H9 (cell line): ENCODE results near the gene ZNF469. TPM values are rescaled to one million over a fixed set of nuclear protein-coding genes. Genes with fewer than 3 reads are reported as not detected.

Experiments
- DNase-seq: peaks from one replicate; pipeline ENCODE4 v3.0.0-alpha.2; 2017
- H2AFZ ChIP-seq: one replicate; pipeline ENCODE4 v1.6.1; 2013; ENCODE audit warnings: mild to moderate bottlenecking, low read length, control low read depth, moderate library complexity
- H2AK5ac ChIP-seq: 2 replicates; pipeline ENCODE4 v1.6.1; 2013; ENCODE audit warnings: low read length, control low read depth, mixed read lengths; ENCODE audit not compliant: insufficient read length
- H2BK120ac ChIP-seq: one replicate; pipeline ENCODE4 v1.6.1; 2013; ENCODE audit warnings: low read depth, mild to moderate bottlenecking, low read length, control low read depth, inconsistent platforms; ENCODE audit not compliant: poor library complexity, severe bottlenecking
- H2BK12ac ChIP-seq: 2 replicates; pipeline ENCODE4 v1.6.1; 2013; ENCODE audit warnings: low read length, control low read depth, mixed read lengths, low read depth; ENCODE audit not compliant: insufficient read length
- H2BK15ac ChIP-seq: 2 replicates; pipeline ENCODE4 v1.6.1; 2013; ENCODE audit warnings: low read depth, low read length, control low read depth
- H2BK20ac ChIP-seq: one replicate; pipeline ENCODE4 v1.6.1; 2013; ENCODE audit warnings: low read depth, mild to moderate bottlenecking, low read length, control low read depth, inconsistent platforms; ENCODE audit not compliant: poor library complexity, severe bottlenecking
- H2BK5ac ChIP-seq: 2 replicates; pipeline ENCODE4 v1.6.1; 2013; ENCODE audit warnings: low read length, control low read depth, mixed read lengths; ENCODE audit not compliant: insufficient read length
- H3K14ac ChIP-seq: 2 replicates; pipeline ENCODE4 v1.6.1; 2013; ENCODE audit warnings: low read length, control low read depth; ENCODE audit not compliant: insufficient read depth
- H3K18ac ChIP-seq: 2 replicates; pipeline ENCODE4 v1.6.1; 2013; ENCODE audit warnings: low read depth, mild to moderate bottlenecking, mixed read lengths, low read length, control low read depth; ENCODE audit not compliant: insufficient read length
- H3K23ac ChIP-seq: 2 replicates; pipeline ENCODE4 v1.6.1; 2013; ENCODE audit warnings: low read length, control low read depth, mixed read lengths, low read depth; ENCODE audit not compliant: insufficient read length
- H3K23me2 ChIP-seq: 2 replicates; pipeline ENCODE4 v1.6.1; 2013; ENCODE audit warnings: low read depth, mild to moderate bottlenecking, mixed read lengths, low read length, control low read depth; ENCODE audit not compliant: insufficient read length, poor library complexity, severe bottlenecking
- H3K27ac ChIP-seq: 2 replicates; pipeline ENCODE4 v1.5.1; 2013; ENCODE audit warnings: low read length, control low read depth, mixed read lengths, low read depth; ENCODE audit not compliant: insufficient read length
- H3K27me3 ChIP-seq: 2 replicates; pipeline ENCODE4 v1.6.1; 2013; ENCODE audit warnings: low read length, control low read depth, inconsistent platforms; ENCODE audit not compliant: insufficient read depth
- H3K4ac ChIP-seq: 2 replicates; pipeline ENCODE4 v1.6.1; 2013; ENCODE audit warnings: low read depth, mild to moderate bottlenecking, control low read depth, inconsistent platforms, low read length, moderate library complexity
- H3K4me1 ChIP-seq: 2 replicates; pipeline ENCODE4 v1.6.1; 2013; ENCODE audit warnings: low read length, control low read depth, inconsistent platforms; ENCODE audit not compliant: insufficient read depth
- H3K4me2 ChIP-seq: 2 replicates; pipeline ENCODE4 v1.6.1; 2013; ENCODE audit warnings: low read length, control low read depth, mixed read lengths; ENCODE audit not compliant: insufficient read length, insufficient read depth
- H3K56ac ChIP-seq: 2 replicates; pipeline ENCODE4 v1.6.1; 2013; ENCODE audit warnings: low read depth, mild to moderate bottlenecking, mixed read lengths, low read length, control low read depth; ENCODE audit not compliant: insufficient read length
- H3K79me1 ChIP-seq: 2 replicates; pipeline ENCODE4 v1.6.1; 2013; ENCODE audit warnings: low read depth, mild to moderate bottlenecking, moderate library complexity, low read length, control low read depth, inconsistent platforms; ENCODE audit not compliant: insufficient read depth, poor library complexity, severe bottlenecking
- H3K79me2 ChIP-seq: 2 replicates; pipeline ENCODE4 v1.6.1; 2013; ENCODE audit warnings: low read length, control low read depth, inconsistent platforms; ENCODE audit not compliant: insufficient read depth
- H3K9ac ChIP-seq: 2 replicates; pipeline ENCODE4 v1.6.1; 2013; ENCODE audit warnings: low read length, control low read depth, mixed read lengths; ENCODE audit not compliant: insufficient read length; ENCODE audit errors: extremely low read depth
- H3K9me3 ChIP-seq: one replicate; pipeline ENCODE4 v1.6.1; 2013; ENCODE audit warnings: low read depth, low read length, inconsistent platforms; ENCODE audit not compliant: control insufficient read depth
- H3T11ph ChIP-seq: one replicate; pipeline ENCODE4 v1.6.1; 2013; ENCODE audit warnings: mild to moderate bottlenecking, low read length, control low read depth, inconsistent platforms
- H4K20me1 ChIP-seq: one replicate; pipeline ENCODE4 v1.6.1; 2013; ENCODE audit not compliant: control insufficient read depth, insufficient read length, insufficient read depth
- H4K5ac ChIP-seq: 2 replicates; pipeline ENCODE4 v1.6.1; 2013; ENCODE audit warnings: low read depth, mild to moderate bottlenecking, mixed read lengths, low read length, control low read depth; ENCODE audit not compliant: insufficient read length
- H4K8ac ChIP-seq: replicated peaks from 2 replicates; pipeline ENCODE4 v1.6.1; 2013; ENCODE audit warnings: low read length, control low read depth, mixed read lengths, low read depth; ENCODE audit not compliant: insufficient read length
- H4K91ac ChIP-seq: 2 replicates; pipeline ENCODE4 v1.6.1; 2013; ENCODE audit warnings: low read depth, mild to moderate bottlenecking, moderate library complexity, mixed read lengths, low read length, control low read depth; ENCODE audit not compliant: insufficient read length
- H3K27ac Mint-ChIP-seq, 3 experiments: 2 replicates in 2 of 3; 3 replicates in 1 of 3; pipeline ENCODE4 v1.8.0; 2020 to 2021; ENCODE audit warnings: mixed read lengths in 3 of 3, mild to moderate bottlenecking in 1 of 3, moderate library complexity in 1 of 3
- H3K27me3 Mint-ChIP-seq: 2 replicates; pipeline ENCODE4 v1.8.0; 2021; ENCODE audit warnings: low read depth, mild to moderate bottlenecking, moderate library complexity, mixed read lengths
- H3K36me3 Mint-ChIP-seq, 3 experiments: 2 replicates in 2 of 3; 3 replicates in 1 of 3; pipeline ENCODE4 v1.8.0; 2020 to 2021; ENCODE audit warnings: low read depth in 3 of 3, mixed read lengths in 3 of 3; ENCODE audit not compliant: insufficient read depth in 1 of 3
- H3K4me1 Mint-ChIP-seq, 2 experiments: 2 replicates each; pipeline ENCODE4 v1.8.0; 2020; ENCODE audit warnings: mixed read lengths in 2 of 2
- H3K4me3 Mint-ChIP-seq, 2 experiments: 2 replicates in 1 of 2; 3 replicates in 1 of 2; pipeline ENCODE4 v1.8.0; 2020 to 2021; ENCODE audit warnings: mild to moderate bottlenecking in 2 of 2, mixed read lengths in 2 of 2, moderate library complexity in 1 of 2
- H3K9me3 Mint-ChIP-seq, 2 experiments: 2 replicates in 1 of 2; 3 replicates in 1 of 2; pipeline ENCODE4 v1.8.0; 2020; ENCODE audit warnings: mild to moderate bottlenecking in 2 of 2, mixed read lengths in 2 of 2, moderate library complexity in 1 of 2
- WGBS: extraction: QIAGEN DNeasy Blood & Tissue Kit; methylation state at CpG from one replicate; pipeline ENCODE4 v1.1.7; 2013; ENCODE audit warnings: missing lambda C conversion rate, low lambda C conversion rate, mixed read lengths; ENCODE audit not compliant: insufficient read length; ENCODE audit errors: extremely low coverage; 5-methylcytosine and 5-hydroxymethylcytosine counted together
- total RNA-seq: library from RNA; stranded (reverse); gene quantifications from 2 replicates; pipeline ENCODE4 v1.2.1, GENCODE V29; 2021
- TF ChIP-seq, protein P1 (sequence below): fragments of 200-600 bp; sonication (generic); conservative IDR thresholded peaks from 3 replicates; pipeline ENCODE4 v1.8.0; 2021; ENCODE audit warnings: antibody characterized with exemption, mild to moderate bottlenecking

Gene ZNF469
- total RNA-seq, 1 experiment from 2014 or later, result 4.4 TPM

DNA sequence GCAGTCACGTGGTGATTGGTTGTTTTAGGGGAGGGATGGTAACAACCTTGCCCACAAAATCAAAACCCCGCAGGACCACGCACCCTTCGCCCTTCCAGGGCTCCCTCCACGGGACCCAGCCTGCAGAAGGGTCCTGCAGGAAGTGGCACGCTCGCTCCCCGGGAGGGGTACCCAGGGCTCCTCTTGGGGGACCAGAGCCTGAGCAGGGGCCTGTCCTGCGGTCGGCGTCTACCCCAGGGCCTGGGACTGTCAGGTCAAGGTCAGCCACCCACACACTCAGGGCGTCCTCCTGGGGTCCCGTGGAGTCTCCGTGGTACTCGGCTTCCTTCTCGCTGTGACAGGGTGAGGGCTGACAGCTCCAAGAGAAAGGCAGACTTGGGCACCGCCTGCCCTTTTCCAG is 33.9 kb downstream of the ZNF469 start:
- Histone ChIP-seq H4K20me1 (no peaks in the 10 kb centered on the region), H2BK120ac (no peak overlapping the region), H3T11ph (no peak overlapping the region), H2BK20ac (no peak overlapping the region), H3K9ac (no peak overlapping the region), H4K8ac (no peak overlapping the region), H3K27ac (no peak overlapping the region), H2BK5ac (no peak overlapping the region), H3K4ac (no peak overlapping the region), H3K4me1 (no peaks in the 10 kb centered on the region), H3K18ac (no peak overlapping the region), H3K27me3 (no peaks in the 10 kb centered on the region), H2BK15ac (no peak overlapping the region), H2AK5ac (no peak overlapping the region), H3K4me2 (no peak overlapping the region), H3K14ac (no peak overlapping the region), H3K23ac (no peak overlapping the region), H3K56ac (no peak overlapping the region), H3K23me2 (no peaks in the 10 kb centered on the region), H2AFZ (no peak overlapping the region), H3K79me2 (no peaks in the 10 kb centered on the region), H2BK12ac (no peak overlapping the region), H4K91ac (no peak overlapping the region), H4K5ac (no peak overlapping the region), H3K79me1 (no peaks in the 10 kb centered on the region), H3K9me3 (no peaks in the 10 kb centered on the region)
- no peaks in the 10 kb centered on the region for H3K4me1 Mint-ChIP-seq
- DNase-seq, result no peak
- no peak overlapping the region for H3K27ac Mint-ChIP-seq
- H3K9me3 Mint-ChIP-seq, result no peaks in the 10 kb centered on the region
- no peak overlapping the region for H3K4me3 Mint-ChIP-seq
- TF ChIP-seq, protein P1, sequence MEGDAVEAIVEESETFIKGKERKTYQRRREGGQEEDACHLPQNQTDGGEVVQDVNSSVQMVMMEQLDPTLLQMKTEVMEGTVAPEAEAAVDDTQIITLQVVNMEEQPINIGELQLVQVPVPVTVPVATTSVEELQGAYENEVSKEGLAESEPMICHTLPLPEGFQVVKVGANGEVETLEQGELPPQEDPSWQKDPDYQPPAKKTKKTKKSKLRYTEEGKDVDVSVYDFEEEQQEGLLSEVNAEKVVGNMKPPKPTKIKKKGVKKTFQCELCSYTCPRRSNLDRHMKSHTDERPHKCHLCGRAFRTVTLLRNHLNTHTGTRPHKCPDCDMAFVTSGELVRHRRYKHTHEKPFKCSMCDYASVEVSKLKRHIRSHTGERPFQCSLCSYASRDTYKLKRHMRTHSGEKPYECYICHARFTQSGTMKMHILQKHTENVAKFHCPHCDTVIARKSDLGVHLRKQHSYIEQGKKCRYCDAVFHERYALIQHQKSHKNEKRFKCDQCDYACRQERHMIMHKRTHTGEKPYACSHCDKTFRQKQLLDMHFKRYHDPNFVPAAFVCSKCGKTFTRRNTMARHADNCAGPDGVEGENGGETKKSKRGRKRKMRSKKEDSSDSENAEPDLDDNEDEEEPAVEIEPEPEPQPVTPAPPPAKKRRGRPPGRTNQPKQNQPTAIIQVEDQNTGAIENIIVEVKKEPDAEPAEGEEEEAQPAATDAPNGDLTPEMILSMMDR, result no peak
- WGBS, result no CpG with 5 or more reads among the region's 17 CpGs
- no peaks in the 10 kb centered on the region for H3K36me3 Mint-ChIP-seq
- no peaks in the 10 kb centered on the region; the same call in 1 of the 2 replicates for H3K27me3 Mint-ChIP-seq
